GM21423 (cell line): ENCODE results near the gene SIAH2.

Experiments
- ATAC-seq: cut with Tn5 transposase; IDR thresholded peaks from one replicate; pipeline ENCODE4 v1.9.1; 2021; ENCODE audit warnings: mild to moderate bottlenecking, moderate library complexity; ENCODE audit not compliant: unreplicated experiment

SIAH2 gene

GRCh38 chr3:150775001-150775599 is 12.1 kb upstream of the SIAH2 start:
- no peak for ATAC-seq

GRCh38 chr3:150773616-150774192 is 10.7 kb upstream of the SIAH2 start:
- ATAC-seq: no peak

GRCh38 chr3:150771600-150771999 is 8.6 kb upstream of the SIAH2 start:
- ATAC-seq: no peak

GRCh38 chr3:150770681-150771080 is 7.7 kb upstream of the SIAH2 start:
- ATAC-seq: no peak

- ATAC-seq: no peak
Observed at GRCh38 chr3:150766742-150767141, 3.8 kb upstream of the SIAH2 start.

GRCh38 chr3:150765949-150766720 is 3.2 kb upstream of the SIAH2 start:
- ATAC-seq: peak; percentile 15

- ATAC-seq: no peak
Observed at GRCh38 chr3:150764967-150765366, 2.0 kb upstream of the SIAH2 start.

- no peak for ATAC-seq
Observed at GRCh38 chr3:150764566-150764965, 1.6 kb upstream of the SIAH2 start.

GRCh38 chr3:150763841-150764483 is 993 bp upstream of the SIAH2 start:
- ATAC-seq: peak; percentile 13

- peak; percentile 0 for ATAC-seq
Observed at GRCh38 chr3:150762662-150763121, 277 bp downstream of the SIAH2 start.

GRCh38 chr3:150761831-150762661 is 923 bp downstream of the SIAH2 start:
- ATAC-seq: no peak

GRCh38 chr3:150760431-150761200 is 2.4 kb downstream of the SIAH2 start:
- peak; percentile 23 for ATAC-seq

- ATAC-seq: no peak
Observed at GRCh38 chr3:150759947-150760346, 3.0 kb downstream of the SIAH2 start.

GRCh38 chr3:150759319-150759718 is 3.6 kb downstream of the SIAH2 start:
- no peak for ATAC-seq

- ATAC-seq: no peak
Observed at GRCh38 chr3:150757768-150758167, 5.2 kb downstream of the SIAH2 start.

- no peak for ATAC-seq
Observed at GRCh38 chr3:150757364-150757763, 5.6 kb downstream of the SIAH2 start.

GRCh38 chr3:150756491-150757059 is 6.4 kb downstream of the SIAH2 start:
- ATAC-seq: no peak

- ATAC-seq: no peak
Observed at GRCh38 chr3:150755902-150756301, 7.1 kb downstream of the SIAH2 start.

GRCh38 chr3:150754896-150755295 is 8.1 kb downstream of the SIAH2 start:
- ATAC-seq: no peak
